ENCODE measurements around the gene MTFR2. TPM values are rescaled to one million over a fixed set of nuclear protein-coding genes. Genes with fewer than 3 reads are reported as not detected.

MTFR2 gene
- total and polyA plus RNA-seq, 2 of the 13 experiments (the other 11 are each of a cell fraction or from before 2014, with no cell fraction given), result 6.7 to 10.7 TPM

DNA sequence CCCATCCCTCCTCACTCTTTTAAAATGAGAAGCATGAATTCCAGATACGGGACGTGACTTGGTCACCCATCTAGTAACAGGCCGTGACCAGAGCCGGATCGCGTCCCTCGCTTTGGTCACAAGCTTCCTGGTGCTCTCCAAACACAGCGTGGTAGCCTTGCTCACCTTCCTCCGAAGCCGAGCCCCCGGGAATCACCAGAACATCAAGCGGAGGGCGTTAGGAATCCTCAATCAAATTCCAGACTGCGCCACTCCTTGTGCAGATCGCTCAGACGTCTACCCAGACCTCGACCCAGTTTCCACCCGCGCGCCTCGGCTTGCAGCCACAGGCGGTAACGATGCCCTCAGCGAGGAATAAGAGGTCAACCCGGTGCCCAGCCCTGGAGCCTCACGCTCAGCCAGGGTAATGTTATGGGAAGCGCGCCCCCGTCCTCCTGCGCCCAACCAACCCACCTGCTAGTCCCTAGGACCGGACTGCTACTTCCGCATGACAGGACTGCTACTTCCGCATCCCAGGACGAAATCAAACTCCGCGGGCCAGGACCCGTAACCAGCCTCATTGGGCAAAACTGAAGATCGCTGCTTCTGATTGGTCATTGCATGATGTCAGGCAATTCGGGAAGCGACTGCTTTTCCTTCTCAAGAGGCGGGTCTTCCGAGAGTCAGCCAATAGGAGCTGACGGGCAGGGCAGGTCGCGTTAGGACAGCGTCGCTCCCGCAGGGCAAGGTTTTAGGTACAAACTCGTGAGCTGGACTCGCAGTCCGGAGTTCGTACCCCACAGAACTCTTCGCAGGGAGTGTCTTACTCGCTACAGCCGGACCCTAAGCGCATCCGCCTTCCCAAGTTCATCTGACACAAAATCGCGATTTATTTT is at the start of gene MTFR2 (continued):
- TF ChIP-seq ZNF354B (CRISPR knock-in tag; IDR thresholded peaks at IDR 0.05) (0 out of 2 replicates have a peak, but pooled peaks have one; percentile 81), MED1 (CRISPR knock-in tag; IDR thresholded peaks at IDR 0.05) (peak; percentile 56), ZNF20 (CRISPR knock-in tag; IDR thresholded peaks at IDR 0.05) (no peak), GTF3A (CRISPR knock-in tag; conservative IDR thresholded peaks at IDR 0.05) (no peak), ZNF326 (CRISPR knock-in tag; IDR thresholded peaks at IDR 0.05; ENCODE audit: borderline replicate concordance) (no peak), RNF2 (conservative IDR thresholded peaks at IDR 0.05; ENCODE audit: low read depth) (no peak), NFE2L2 (IDR thresholded peaks at IDR 0.05; ENCODE audit: low read length) (no peak), ZNF83 (CRISPR knock-in tag; IDR thresholded peaks at IDR 0.05; ENCODE audit: borderline replicate concordance) (peak; percentile 94; the same call in 1 of the 2 replicates), ZNF12 (CRISPR knock-in tag; IDR thresholded peaks at IDR 0.05) (no peak), BORCS8-MEF2B (CRISPR knock-in tag; IDR thresholded peaks at IDR 0.05) (peak; percentile 97), HCFC1 (IDR thresholded peaks at IDR 0.05; ENCODE audit: low read depth, low read length) (peak; percentile 53), YEATS2 (CRISPR knock-in tag; IDR thresholded peaks at IDR 0.05; ENCODE audit: borderline replicate concordance) (peak; percentile 89; the same call in 1 of the 2 replicates), SALL2 (CRISPR knock-in tag; IDR thresholded peaks at IDR 0.05) (no peak; the same call in 1 of the 2 replicates), MBD4 (IDR thresholded peaks at IDR 0.05; ENCODE audit: borderline replicate concordance, low read length) (no peak), ZNF292 (CRISPR knock-in tag; IDR thresholded peaks at IDR 0.05; ENCODE audit: borderline replicate concordance, low read depth) (peak; percentile 70), NCOA2 (CRISPR knock-in tag; IDR thresholded peaks at IDR 0.05) (peak; percentile 66; the same call in 1 of the 2 replicates), DNMT3B (CRISPR knock-in tag; conservative IDR thresholded peaks at IDR 0.05) (no peak), ZNF44 (CRISPR knock-in tag; IDR thresholded peaks at IDR 0.05) (no peak), SP5 (CRISPR knock-in tag; IDR thresholded peaks at IDR 0.05; ENCODE audit: borderline replicate concordance, low read depth) (no peak), ZNF776 (CRISPR knock-in tag; IDR thresholded peaks at IDR 0.05) (no peak), EP300 (IDR thresholded peaks at IDR 0.05; ENCODE audit: low read depth in 2 of 2, low read length in 2 of 2) (peak in 1 of 2 experiments; percentile 26; a peak in 1 of 4 replicates), EP300 (CRISPR knock-in tag; IDR thresholded peaks at IDR 0.05; ENCODE audit: borderline replicate concordance) (peak; percentile 9; the same call in 1 of the 2 replicates), THRA (CRISPR knock-in tag; IDR thresholded peaks at IDR 0.05; ENCODE audit: borderline replicate concordance) (peak; percentile 98)
- TF ChIP-seq, protein P1, sequence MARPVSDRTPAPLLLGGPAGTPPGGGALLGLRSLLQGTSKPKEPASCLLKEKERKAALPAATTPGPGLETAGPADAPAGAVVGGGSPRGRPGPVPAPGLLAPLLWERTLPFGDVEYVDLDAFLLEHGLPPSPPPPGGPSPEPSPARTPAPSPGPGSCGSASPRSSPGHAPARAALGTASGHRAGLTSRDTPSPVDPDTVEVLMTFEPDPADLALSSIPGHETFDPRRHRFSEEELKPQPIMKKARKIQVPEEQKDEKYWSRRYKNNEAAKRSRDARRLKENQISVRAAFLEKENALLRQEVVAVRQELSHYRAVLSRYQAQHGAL (CRISPR knock-in tag; IDR thresholded peaks at IDR 0.05; ENCODE audit: not compliant biosample characterization), result peak; percentile 76
- TF ChIP-seq, protein P2, sequence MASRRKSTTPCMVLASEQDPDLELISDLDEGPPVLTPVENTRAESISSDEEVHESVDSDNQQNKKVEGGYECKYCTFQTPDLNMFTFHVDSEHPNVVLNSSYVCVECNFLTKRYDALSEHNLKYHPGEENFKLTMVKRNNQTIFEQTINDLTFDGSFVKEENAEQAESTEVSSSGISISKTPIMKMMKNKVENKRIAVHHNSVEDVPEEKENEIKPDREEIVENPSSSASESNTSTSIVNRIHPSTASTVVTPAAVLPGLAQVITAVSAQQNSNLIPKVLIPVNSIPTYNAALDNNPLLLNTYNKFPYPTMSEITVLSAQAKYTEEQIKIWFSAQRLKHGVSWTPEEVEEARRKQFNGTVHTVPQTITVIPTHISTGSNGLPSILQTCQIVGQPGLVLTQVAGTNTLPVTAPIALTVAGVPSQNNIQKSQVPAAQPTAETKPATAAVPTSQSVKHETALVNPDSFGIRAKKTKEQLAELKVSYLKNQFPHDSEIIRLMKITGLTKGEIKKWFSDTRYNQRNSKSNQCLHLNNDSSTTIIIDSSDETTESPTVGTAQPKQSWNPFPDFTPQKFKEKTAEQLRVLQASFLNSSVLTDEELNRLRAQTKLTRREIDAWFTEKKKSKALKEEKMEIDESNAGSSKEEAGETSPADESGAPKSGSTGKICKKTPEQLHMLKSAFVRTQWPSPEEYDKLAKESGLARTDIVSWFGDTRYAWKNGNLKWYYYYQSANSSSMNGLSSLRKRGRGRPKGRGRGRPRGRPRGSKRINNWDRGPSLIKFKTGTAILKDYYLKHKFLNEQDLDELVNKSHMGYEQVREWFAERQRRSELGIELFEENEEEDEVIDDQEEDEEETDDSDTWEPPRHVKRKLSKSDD (CRISPR knock-in tag; IDR thresholded peaks at IDR 0.05; ENCODE audit: low read depth), result peak; percentile 88

Measured in HepG2 (cell line).